ENCODE results near the gene CNKSR2. TPM values are rescaled to one million over a fixed set of nuclear protein-coding genes. Genes with fewer than 3 reads are reported as not detected.

CNKSR2 gene
- total RNA-seq, 1 donor from 2014 or later = 4.6 TPM

GRCh38 chrX:21400408-21401121 is 26.3 kb downstream of the CNKSR2 start:
- Histone ChIP-seq H3K27ac (no peak overlapping the region), H3K9me3 (no peaks in the 10 kb centered on the region), H3K4me1 (no peaks in the 10 kb centered on the region), H3K4me3 (no peak overlapping the region), H3K27me3 (ENCODE audit: low read depth) (no peaks in the 10 kb centered on the region), H3K36me3 (no peaks in the 10 kb centered on the region)
- no peak for TF ChIP-seq CTCF (IDR thresholded peaks at IDR 0.05)
- ATAC-seq = no peak
- DNase-seq = no peak
- intact Hi-C loops (cut with DNase I) = no loop called here

GRCh38 chrX:21408307-21408706 is 34.1 kb downstream of the CNKSR2 start:
- no peak for TF ChIP-seq CTCF (IDR thresholded peaks at IDR 0.05)
- Histone ChIP-seq H3K27ac (no peak overlapping the region), H3K27me3 (ENCODE audit: low read depth) (no peaks in the 10 kb centered on the region), H3K4me1 (no peaks in the 10 kb centered on the region), H3K36me3 (no peaks in the 10 kb centered on the region), H3K9me3 (no peaks in the 10 kb centered on the region), H3K4me3 (no peak overlapping the region)
- ATAC-seq (no peak), DNase-seq (no peak)
- intact Hi-C loops (cut with DNase I) = no loop called here

- no peak overlapping the region for H3K4me3 ChIP-seq
- H3K27ac ChIP-seq = no peak overlapping the region
- no peaks in the 10 kb centered on the region for H3K27me3 ChIP-seq (ENCODE audit: low read depth)
- DNase-seq (no peak), ATAC-seq (no peak)
- no peaks in the 10 kb centered on the region for H3K36me3 ChIP-seq
- no peaks in the 10 kb centered on the region for H3K4me1 ChIP-seq
- H3K9me3 ChIP-seq = no peaks in the 10 kb centered on the region
- intact Hi-C loops (cut with DNase I) = no loop called here
- TF ChIP-seq CTCF (IDR thresholded peaks at IDR 0.05) = no peak
These were observed 34.6 kb downstream of the CNKSR2 start for GRCh38 chrX:21408788-21409187.

- H3K4me3 ChIP-seq = no peak overlapping the region
- no peaks in the 10 kb centered on the region for H3K4me1 ChIP-seq
- no peak for DNase-seq
- no peaks in the 10 kb centered on the region for H3K27me3 ChIP-seq (ENCODE audit: low read depth)
- H3K9me3 ChIP-seq = no peaks in the 10 kb centered on the region
- no peak for ATAC-seq
- no peak for TF ChIP-seq CTCF (IDR thresholded peaks at IDR 0.05)
- intact Hi-C loops (cut with DNase I) = no loop called here
- no peak overlapping the region for H3K27ac ChIP-seq
- H3K36me3 ChIP-seq = no peaks in the 10 kb centered on the region
These were observed 37.8 kb downstream of the CNKSR2 start for GRCh38 chrX:21412029-21412428.

- DNase-seq (no peak), ATAC-seq (no peak)
- Histone ChIP-seq H3K9me3 (no peaks in the 10 kb centered on the region), H3K27ac (no peak overlapping the region), H3K4me3 (no peak overlapping the region), H3K4me1 (no peaks in the 10 kb centered on the region), H3K36me3 (no peaks in the 10 kb centered on the region), H3K27me3 (ENCODE audit: low read depth) (no peaks in the 10 kb centered on the region)
- intact Hi-C loops (cut with DNase I) = no loop called here
- TF ChIP-seq CTCF (IDR thresholded peaks at IDR 0.05) = no peak
These were observed 38.7 kb downstream of the CNKSR2 start for GRCh38 chrX:21412883-21413282.
